HG02623 (cell line): ENCODE measurements around the gene RAPGEF3.

ENCODE experiments used
- ATAC-seq: cut with Tn5 transposase; IDR thresholded peaks from one replicate; pipeline ENCODE4 v1.9.1; 2021; ENCODE audit warnings: moderate library complexity; ENCODE audit not compliant: unreplicated experiment

RAPGEF3 gene

DNA sequence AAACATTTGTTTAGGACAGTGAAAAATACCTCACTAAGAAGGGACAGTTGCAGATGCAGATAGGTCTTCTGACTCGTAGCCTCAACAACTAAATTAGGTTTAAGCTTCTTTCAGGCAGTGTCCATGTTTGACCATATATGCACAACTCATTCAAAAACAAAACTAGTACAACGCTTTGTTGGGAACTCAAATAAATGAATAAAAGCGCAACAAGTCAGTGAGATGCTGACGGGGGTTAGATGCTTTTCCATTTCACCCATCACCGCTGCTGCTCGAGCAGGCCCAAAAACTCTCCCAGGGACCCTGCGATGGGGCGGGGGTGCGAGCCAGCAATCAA lies 53.5 kb downstream of the RAPGEF3 start:
- no peak for ATAC-seq

DNA sequence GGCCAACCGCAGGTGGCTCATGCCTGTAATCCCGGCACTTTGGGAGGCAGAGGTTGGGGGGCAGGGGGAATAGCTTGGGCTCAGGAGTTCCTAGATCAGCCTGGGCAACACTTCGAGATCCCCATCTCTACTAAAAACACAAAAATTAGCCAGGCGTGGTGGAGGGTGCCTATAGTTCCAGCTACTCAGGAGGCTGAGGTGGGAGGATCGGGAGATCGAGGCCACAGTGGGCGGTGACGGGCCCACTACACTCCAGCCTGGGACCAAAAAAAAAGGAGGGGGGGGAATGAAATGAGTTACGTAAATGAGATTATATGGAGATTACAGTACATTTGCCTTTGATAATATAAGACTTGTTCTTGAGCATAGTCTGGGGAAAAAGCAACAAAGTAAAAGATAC lies 54.0 kb downstream of the RAPGEF3 start:
- no peak for ATAC-seq

DNA sequence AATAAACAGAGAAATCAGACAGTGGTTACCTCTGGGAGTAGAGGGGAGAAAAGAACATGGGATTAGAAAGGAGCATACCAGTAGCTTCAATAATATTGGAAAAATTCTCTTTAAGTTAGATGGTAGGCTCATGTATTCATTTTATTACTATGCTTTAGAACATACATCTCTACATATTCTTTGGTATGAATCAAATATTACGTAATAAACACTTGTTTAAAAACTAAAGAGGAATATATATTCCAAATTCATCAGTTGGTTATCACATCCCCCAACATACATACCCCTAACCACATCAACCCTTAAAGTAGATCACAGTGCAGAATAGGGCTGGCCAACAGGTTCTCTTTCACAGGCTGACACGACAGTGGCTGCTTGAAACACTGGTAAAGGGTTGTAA lies 58.4 kb downstream of the RAPGEF3 start:
- ATAC-seq = no peak

DNA sequence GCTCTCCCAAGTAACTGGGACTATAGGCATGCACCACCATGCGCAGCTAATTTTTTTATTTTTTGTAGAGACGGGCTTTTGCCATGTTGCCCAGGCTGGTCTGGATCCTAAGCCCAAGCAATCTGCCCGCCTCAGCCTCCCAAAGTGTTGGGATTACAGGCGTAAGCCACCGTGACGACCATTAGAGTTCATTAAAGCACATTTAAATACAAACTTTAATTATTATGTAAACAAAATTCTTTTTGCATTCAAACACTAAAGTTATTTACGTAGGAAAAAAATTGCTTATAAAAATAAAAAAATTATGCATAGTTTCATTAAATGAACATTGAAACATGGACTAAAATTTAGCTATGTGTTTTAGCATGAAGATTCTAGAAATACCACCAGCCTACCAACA lies 60.0 kb downstream of the RAPGEF3 start:
- no peak for ATAC-seq

DNA sequence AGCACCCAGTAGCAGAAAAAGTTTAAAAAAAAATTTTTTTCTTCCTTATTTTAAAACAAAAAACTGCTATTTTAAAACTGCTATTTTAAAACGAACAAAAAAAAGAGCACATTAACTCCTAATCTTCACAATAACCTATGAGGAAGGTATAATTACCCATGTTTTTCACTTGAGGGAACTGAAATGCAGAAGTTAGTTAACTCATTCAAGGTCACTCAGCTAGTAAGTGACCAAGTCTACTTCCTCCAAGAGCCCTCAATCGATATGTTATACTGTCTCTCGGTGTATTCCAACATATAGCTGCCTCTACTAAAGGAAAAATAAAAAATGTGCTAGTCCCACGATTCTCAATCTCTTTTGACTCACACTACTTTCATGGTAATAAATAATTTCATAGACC lies 60.6 kb downstream of the RAPGEF3 start:
- no peak for ATAC-seq

DNA sequence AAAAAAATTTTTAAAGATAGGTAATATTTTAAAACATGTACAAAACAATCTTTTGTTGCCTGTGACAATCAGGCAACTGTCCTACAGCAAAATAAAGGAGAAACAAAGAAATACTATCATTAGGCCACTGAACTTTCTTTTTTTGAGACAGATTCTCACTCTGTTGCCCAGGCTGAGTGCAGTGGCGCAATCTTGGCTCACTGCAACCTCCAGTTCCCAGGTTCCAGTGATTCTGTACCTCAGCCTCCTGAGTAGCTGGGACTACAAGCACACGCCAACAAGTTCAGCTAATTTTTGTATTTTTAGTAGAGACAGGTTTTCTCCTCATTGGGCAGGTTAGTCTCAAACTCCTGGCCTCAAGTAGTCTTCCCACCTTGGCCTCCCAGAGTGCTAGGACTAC lies 69.5 kb downstream of the RAPGEF3 start:
- no peak for ATAC-seq

DNA sequence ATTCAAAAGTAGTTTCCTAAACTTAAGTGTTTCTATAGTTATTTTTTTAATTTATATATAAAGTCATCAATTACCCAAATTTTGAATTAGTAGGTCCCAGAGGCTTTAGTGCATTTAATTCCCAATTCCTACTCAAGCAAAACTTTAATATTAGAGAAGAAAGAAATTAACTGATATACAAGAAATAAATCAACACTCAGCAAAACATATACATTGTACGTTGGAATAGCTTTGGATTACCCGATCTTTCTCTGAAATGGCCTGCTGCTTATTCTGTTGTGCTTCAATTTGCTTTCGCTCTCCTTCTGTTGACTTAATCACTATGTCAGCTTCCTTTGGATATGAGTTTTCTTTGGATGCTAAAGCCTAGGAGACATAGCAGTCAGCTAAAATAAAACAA lies 71.0 kb downstream of the RAPGEF3 start:
- ATAC-seq = no peak

DNA sequence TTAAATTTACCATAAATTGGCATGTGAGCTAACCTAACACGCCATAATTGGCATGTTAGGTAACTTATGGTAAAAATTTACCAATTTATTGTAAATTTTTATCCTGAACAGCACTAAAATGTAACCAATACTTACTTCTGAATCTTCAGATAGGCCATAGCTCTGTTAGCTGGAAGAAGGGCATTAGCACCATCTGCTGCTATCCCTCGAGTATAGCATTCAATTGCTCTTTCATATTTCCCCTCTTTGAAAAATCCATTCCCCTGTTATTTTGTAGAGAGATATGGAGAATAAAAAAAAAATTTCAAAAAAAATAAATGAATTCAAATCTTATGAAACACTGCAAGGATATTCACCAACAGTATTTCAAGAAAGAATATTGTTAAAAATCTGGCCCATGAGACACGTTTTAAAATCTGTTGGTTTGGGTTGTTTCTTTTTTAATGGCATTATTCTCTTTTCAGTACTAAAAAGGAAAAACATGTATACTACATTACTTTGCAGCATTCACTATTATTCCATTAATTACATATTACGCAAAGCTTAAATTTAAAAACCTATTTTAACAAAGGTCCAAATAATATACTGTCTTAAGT lies 71.9 kb downstream of the RAPGEF3 start:
- no peak for ATAC-seq
